ENCODE measurements around the gene TGFBR2. TPM values are rescaled to one million over a fixed set of nuclear protein-coding genes. Genes with fewer than 3 reads are reported as not detected.

Gene TGFBR2
- total RNA-seq, 1 experiment from 2014 or later: 103 TPM

GRCh38 chr3:30675774-30676173, 69.4 kb downstream of the TGFBR2 start:
- intact Hi-C loops (cut with micrococcal nuclease): no loop called here

GRCh38 chr3:30676424-30677346, 70.3 kb downstream of the TGFBR2 start:
- H3K27me3 Mint-ChIP-seq (ENCODE audit: insufficient read depth, unreplicated experiment): no peaks in the 10 kb centered on the region

More at GRCh38 chr3:30675774-30676173, 69.4 kb downstream of the TGFBR2 start:
- Mint-ChIP-seq H3K4me3 (ENCODE audit: unreplicated experiment) (no peak overlapping the region), H3K27me3 (ENCODE audit: insufficient read depth, unreplicated experiment) (no peaks in the 10 kb centered on the region), H3K9me3 (ENCODE audit: unreplicated experiment) (no peaks in the 10 kb centered on the region), H3K36me3 (ENCODE audit: insufficient read depth, unreplicated experiment) (peaks cover 100% of the 10 kb centered on the region), H3K4me1 (ENCODE audit: insufficient read depth, unreplicated experiment) (peaks cover 33% of the 10 kb centered on the region), H3K27ac (ENCODE audit: low read depth, unreplicated experiment) (peak overlapping the region; percentile 85)
- TF ChIP-seq CTCF (IDR thresholded peaks at IDR 0.05; ENCODE audit: unreplicated experiment): no peak
- CTCF ChIA-PET: interaction anchor here (0.6 kb wide), 1 partner anchor 75 kb away, joined by 3 read pairs; no protein-coding TSS in a partner anchor
- POLR2A ChIA-PET: no interaction called here
- no TSS peak for BruUV-seq (replicated peaks)
- no peak for DNase-seq (ENCODE audit: unreplicated experiment)

GRCh38 chr3:30677347-30677685, 70.9 kb downstream of the TGFBR2 start:
- no peak overlapping the region for H3K4me3 Mint-ChIP-seq (ENCODE audit: unreplicated experiment)
- CTCF ChIA-PET: interaction anchor here (0.7 to 3.7 kb wide), 2 partner anchors 15 to 390 kb away, joined by 3 to 27 read pairs; no protein-coding TSS in a partner anchor
- peaks cover 44% of the 10 kb centered on the region for H3K4me1 Mint-ChIP-seq (ENCODE audit: insufficient read depth, unreplicated experiment)
- no peaks in the 10 kb centered on the region for H3K27me3 Mint-ChIP-seq (ENCODE audit: insufficient read depth, unreplicated experiment)
- H3K27ac Mint-ChIP-seq (ENCODE audit: low read depth, unreplicated experiment): no peak overlapping the region
- H3K9me3 Mint-ChIP-seq (ENCODE audit: unreplicated experiment): no peaks in the 10 kb centered on the region
- no peak for DNase-seq (ENCODE audit: unreplicated experiment)
- no peak for TF ChIP-seq CTCF (IDR thresholded peaks at IDR 0.05; ENCODE audit: unreplicated experiment)
- BruUV-seq (replicated peaks): no TSS peak
- POLR2A ChIA-PET: interaction anchor here (0.6 to 1.0 kb wide), 3 partner anchors 9 to 277 kb away, joined by 3 read pairs; no protein-coding TSS in a partner anchor
- intact Hi-C loops (cut with micrococcal nuclease): no loop called here
- H3K36me3 Mint-ChIP-seq (ENCODE audit: insufficient read depth, unreplicated experiment): peaks cover 100% of the 10 kb centered on the region

More at GRCh38 chr3:30676424-30677346, 70.3 kb downstream of the TGFBR2 start:
- Mint-ChIP-seq H3K27ac (ENCODE audit: low read depth, unreplicated experiment) (peak overlapping the region; percentile 63), H3K36me3 (ENCODE audit: insufficient read depth, unreplicated experiment) (peaks cover 100% of the 10 kb centered on the region), H3K4me3 (ENCODE audit: unreplicated experiment) (no peak overlapping the region), H3K4me1 (ENCODE audit: insufficient read depth, unreplicated experiment) (peaks cover 41% of the 10 kb centered on the region), H3K9me3 (ENCODE audit: unreplicated experiment) (no peaks in the 10 kb centered on the region)
- POLR2A ChIA-PET: interaction anchor here (0.9 to 1.0 kb wide), 2 partner anchors 9 to 64 kb away, joined by 3 read pairs; no protein-coding TSS in a partner anchor
- CTCF ChIA-PET: interaction anchor here (0.7 to 3.7 kb wide), 3 partner anchors 16 to 390 kb away, joined by 3 to 27 read pairs (median 3); no protein-coding TSS in a partner anchor
- no peak for DNase-seq (ENCODE audit: unreplicated experiment)
- TF ChIP-seq CTCF (IDR thresholded peaks at IDR 0.05; ENCODE audit: unreplicated experiment): no peak
- BruUV-seq (replicated peaks): no TSS peak
- intact Hi-C loops (cut with micrococcal nuclease): no loop called here

- H3K36me3 Mint-ChIP-seq (ENCODE audit: insufficient read depth, unreplicated experiment): peaks cover 100% of the 10 kb centered on the region
- CTCF ChIA-PET: interaction anchor here (0.5 to 3.7 kb wide), 3 partner anchors 14 to 488 kb away, joined by 3 to 27 read pairs (median 3); no protein-coding TSS in a partner anchor
- peak overlapping the region; percentile 46 for H3K27ac Mint-ChIP-seq (ENCODE audit: low read depth, unreplicated experiment)
- BruUV-seq (replicated peaks): no TSS peak
- peaks cover 48% of the 10 kb centered on the region for H3K4me1 Mint-ChIP-seq (ENCODE audit: insufficient read depth, unreplicated experiment)
- no peak overlapping the region for H3K4me3 Mint-ChIP-seq (ENCODE audit: unreplicated experiment)
- POLR2A ChIA-PET: interaction anchor here (1.0 to 1.4 kb wide), 2 partner anchors 14 to 73 kb away, joined by 3 read pairs; partner anchors contain the start of gene TGFBR2
- DNase-seq (ENCODE audit: unreplicated experiment): no peak
- no peaks in the 10 kb centered on the region for H3K27me3 Mint-ChIP-seq (ENCODE audit: insufficient read depth, unreplicated experiment)
- intact Hi-C loops (cut with micrococcal nuclease): no loop called here
- no peak for TF ChIP-seq CTCF (IDR thresholded peaks at IDR 0.05; ENCODE audit: unreplicated experiment)
- no peaks in the 10 kb centered on the region for H3K9me3 Mint-ChIP-seq (ENCODE audit: unreplicated experiment)
Observed at GRCh38 chr3:30679045-30679444, 72.6 kb downstream of the TGFBR2 start.

Measured in MCF 10A (cell line).